ENCODE measurements around the gene ZNF366. TPM values are rescaled to one million over a fixed set of nuclear protein-coding genes. Genes with fewer than 3 reads are reported as not detected.

ZNF366 gene
- total RNA-seq, 1 experiment from 2014 or later = not detected

GRCh38 chr5:72480841-72481240 is 26.4 kb downstream of the ZNF366 start:
- no TSS peak for BruUV-seq (replicated peaks)
- POLR2A ChIA-PET = interaction anchor here (1.3 to 2.6 kb wide), 3 partner anchors 9 to 12 kb away, joined by 3 to 7 read pairs (median 7); no protein-coding TSS in a partner anchor
- peak; percentile 90 for DNase-seq (ENCODE audit: unreplicated experiment)
- CTCF ChIA-PET = no interaction called here
- TF ChIP-seq CTCF (IDR thresholded peaks at IDR 0.05; ENCODE audit: unreplicated experiment) = no peak
- no peaks in the 10 kb centered on the region for H3K27me3 Mint-ChIP-seq (ENCODE audit: insufficient read depth, unreplicated experiment)
- no peaks in the 10 kb centered on the region for H3K36me3 Mint-ChIP-seq (ENCODE audit: insufficient read depth, unreplicated experiment)
- intact Hi-C loops (cut with micrococcal nuclease) = no loop called here
- peaks cover 23% of the 10 kb centered on the region for H3K4me1 Mint-ChIP-seq (ENCODE audit: insufficient read depth, unreplicated experiment)
- no peak overlapping the region for H3K4me3 Mint-ChIP-seq (ENCODE audit: unreplicated experiment)
- no peaks in the 10 kb centered on the region for H3K9me3 Mint-ChIP-seq (ENCODE audit: unreplicated experiment)
- H3K27ac Mint-ChIP-seq (ENCODE audit: low read depth, unreplicated experiment) = no peak overlapping the region

DNA sequence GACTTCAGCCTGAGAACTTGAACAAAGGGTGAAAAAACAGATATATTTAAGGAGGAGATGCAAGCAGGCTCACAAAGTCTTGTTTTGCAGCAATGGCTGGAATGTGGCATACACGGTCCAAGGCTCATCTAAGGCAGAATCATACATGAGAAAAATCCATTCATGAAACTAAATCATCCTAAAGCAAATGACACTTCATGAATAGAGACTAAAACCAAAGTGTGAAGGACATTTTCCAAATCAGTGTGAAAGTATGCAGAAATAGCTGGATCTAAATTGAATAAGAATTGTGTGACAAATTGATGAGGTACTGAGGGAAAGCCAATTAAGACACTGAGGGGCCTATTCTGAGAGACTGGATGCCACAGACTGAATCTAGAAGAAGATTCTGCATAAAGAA is 27.3 kb downstream of the ZNF366 start:
- no peak for TF ChIP-seq CTCF (IDR thresholded peaks at IDR 0.05; ENCODE audit: unreplicated experiment)
- H3K9me3 Mint-ChIP-seq (ENCODE audit: unreplicated experiment) = no peaks in the 10 kb centered on the region
- H3K27me3 Mint-ChIP-seq (ENCODE audit: insufficient read depth, unreplicated experiment) = no peaks in the 10 kb centered on the region
- POLR2A ChIA-PET = interaction anchor here (1.3 to 2.6 kb wide), 3 partner anchors 8 to 101 kb away, joined by 3 to 7 read pairs (median 7); no protein-coding TSS in a partner anchor
- no peak overlapping the region for H3K27ac Mint-ChIP-seq (ENCODE audit: low read depth, unreplicated experiment)
- CTCF ChIA-PET = interaction anchor here (0.7 kb wide), 1 partner anchor 82 kb away, joined by 4 read pairs; no protein-coding TSS in a partner anchor
- BruUV-seq (replicated peaks) = no TSS peak
- no peak overlapping the region for H3K4me3 Mint-ChIP-seq (ENCODE audit: unreplicated experiment)
- H3K4me1 Mint-ChIP-seq (ENCODE audit: insufficient read depth, unreplicated experiment) = peaks cover 14% of the 10 kb centered on the region
- no peak for DNase-seq (ENCODE audit: unreplicated experiment)
- intact Hi-C loops (cut with micrococcal nuclease) = no loop called here
- H3K36me3 Mint-ChIP-seq (ENCODE audit: insufficient read depth, unreplicated experiment) = no peaks in the 10 kb centered on the region

DNA sequence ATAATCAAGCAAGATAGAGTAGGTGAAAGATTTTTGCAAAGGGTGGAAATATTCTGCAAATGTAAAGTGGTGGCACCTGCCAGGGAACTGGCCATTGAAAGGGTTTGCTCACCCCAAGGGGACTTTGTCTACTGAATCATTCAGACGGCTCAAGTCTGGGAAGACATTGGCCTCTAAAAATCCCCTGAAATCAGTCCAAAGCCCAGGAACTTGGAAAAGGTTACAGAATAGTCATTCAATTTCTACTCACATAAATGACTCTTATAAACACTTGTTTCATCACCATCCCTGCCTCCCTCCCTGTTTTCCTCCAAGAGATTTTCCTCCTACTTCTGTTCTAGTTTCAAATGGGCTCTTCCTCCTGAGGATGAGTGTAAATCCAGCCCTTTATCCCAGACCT is 28.5 kb downstream of the ZNF366 start:
- peak overlapping the region; percentile 18 for H3K27ac Mint-ChIP-seq (ENCODE audit: low read depth, unreplicated experiment)
- intact Hi-C loops (cut with micrococcal nuclease) = no loop called here
- H3K27me3 Mint-ChIP-seq (ENCODE audit: insufficient read depth, unreplicated experiment) = no peaks in the 10 kb centered on the region
- BruUV-seq (replicated peaks) = no TSS peak
- peak; percentile 67 for DNase-seq (ENCODE audit: unreplicated experiment)
- ChIA-PET CTCF (interaction anchor here (0.8 kb wide), 1 partner anchor 122 kb away, joined by 5 read pairs; no protein-coding TSS in a partner anchor), POLR2A (interaction anchor here (0.7 to 2.6 kb wide), 5 partner anchors 7 to 121 kb away, joined by 3 to 7 read pairs (median 3); no protein-coding TSS in a partner anchor)
- H3K9me3 Mint-ChIP-seq (ENCODE audit: unreplicated experiment) = no peaks in the 10 kb centered on the region
- TF ChIP-seq CTCF (IDR thresholded peaks at IDR 0.05; ENCODE audit: unreplicated experiment) = no peak
- no peak overlapping the region for H3K4me3 Mint-ChIP-seq (ENCODE audit: unreplicated experiment)
- H3K4me1 Mint-ChIP-seq (ENCODE audit: insufficient read depth, unreplicated experiment) = peaks cover 15% of the 10 kb centered on the region
- no peaks in the 10 kb centered on the region for H3K36me3 Mint-ChIP-seq (ENCODE audit: insufficient read depth, unreplicated experiment)

DNA sequence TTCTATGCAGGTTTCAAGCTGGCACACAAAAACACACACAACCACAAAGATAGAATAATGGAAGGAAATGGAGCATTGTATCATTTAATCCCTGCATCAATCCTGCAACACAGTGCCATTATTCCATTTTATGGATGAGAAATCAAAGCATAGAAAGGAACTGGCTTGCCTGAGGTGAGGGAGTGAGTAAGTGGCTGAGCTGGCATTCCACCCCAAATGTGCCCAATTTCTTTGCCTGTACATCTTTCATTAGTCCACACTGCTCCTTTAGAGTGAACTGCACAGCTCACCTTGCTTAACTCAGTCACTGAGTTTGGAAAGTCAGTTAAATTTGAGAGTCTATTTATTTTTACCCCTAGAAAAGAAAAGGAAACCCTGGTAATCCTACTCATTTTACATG is 28.9 kb downstream of the ZNF366 start:
- H3K27me3 Mint-ChIP-seq (ENCODE audit: insufficient read depth, unreplicated experiment) = no peaks in the 10 kb centered on the region
- peak overlapping the region; percentile 18 for H3K27ac Mint-ChIP-seq (ENCODE audit: low read depth, unreplicated experiment)
- ChIA-PET POLR2A (interaction anchor here (0.6 to 1.3 kb wide), 5 partner anchors 12 to 121 kb away, joined by 3 to 4 read pairs (median 3); no protein-coding TSS in a partner anchor), CTCF (interaction anchor here (0.8 kb wide), 1 partner anchor 122 kb away, joined by 5 read pairs; no protein-coding TSS in a partner anchor)
- intact Hi-C loops (cut with micrococcal nuclease) = no loop called here
- peaks cover 19% of the 10 kb centered on the region for H3K4me1 Mint-ChIP-seq (ENCODE audit: insufficient read depth, unreplicated experiment)
- peak; percentile 14 for DNase-seq (ENCODE audit: unreplicated experiment)
- no peak for TF ChIP-seq CTCF (IDR thresholded peaks at IDR 0.05; ENCODE audit: unreplicated experiment)
- H3K36me3 Mint-ChIP-seq (ENCODE audit: insufficient read depth, unreplicated experiment) = no peaks in the 10 kb centered on the region
- no peak overlapping the region for H3K4me3 Mint-ChIP-seq (ENCODE audit: unreplicated experiment)
- no peaks in the 10 kb centered on the region for H3K9me3 Mint-ChIP-seq (ENCODE audit: unreplicated experiment)
- no TSS peak for BruUV-seq (replicated peaks)
